Activated T-helper 1 cell treated with anti-CD3 and anti-CD28 coated beads, Interleukin-12 subunit alpha, Interleukin-12 subunit beta, Interleukin-2, Interleukin-4 antibody, amounts not matched to agents 30 ng/mL and 10 ng/mL and 1 ng/mL, durations not matched to agents 14 hours and 24 hours and 36 hours (primary cell): Measurements from ENCODE around the gene IFNLR1. TPM values are rescaled to one million over a fixed set of nuclear protein-coding genes. Genes with fewer than 3 reads are reported as not detected.

ENCODE experiments used
- DNase-seq: peaks from one replicate; pipeline ENCODE4 v3.0.0; 2021; ENCODE audit warnings: low spot score
- H3K27ac Mint-ChIP-seq: one replicate; pipeline ENCODE4 v1.8.0; 2021; ENCODE audit warnings: mild to moderate bottlenecking, mixed read lengths
- H3K27me3 Mint-ChIP-seq: one replicate; pipeline ENCODE4 v1.8.0; 2022; ENCODE audit warnings: mild to moderate bottlenecking, moderate library complexity, mixed read lengths; ENCODE audit not compliant: insufficient read depth
- H3K36me3 Mint-ChIP-seq: one replicate; pipeline ENCODE4 v1.8.0; 2021; ENCODE audit warnings: low read depth, mixed read lengths
- H3K4me1 Mint-ChIP-seq: one replicate; pipeline ENCODE4 v1.8.0; 2021; ENCODE audit warnings: low read depth, mixed read lengths
- H3K4me3 Mint-ChIP-seq: one replicate; pipeline ENCODE4 v1.8.0; 2021; ENCODE audit warnings: mild to moderate bottlenecking, moderate library complexity, mixed read lengths
- H3K9me3 Mint-ChIP-seq: one replicate; pipeline ENCODE4 v1.8.0; 2021; ENCODE audit warnings: mixed read lengths
- intact Hi-C: fragments of 100-400 bp; cut with micrococcal nuclease; formaldehyde crosslinking; loops from one replicate; pipeline ENCODE4 v1.15.1; 2024
- total RNA-seq: library from RNA; stranded (reverse); gene quantifications from 2 replicates; pipeline ENCODE4 v1.2.3, GENCODE V29; 2022

Gene IFNLR1
- total RNA-seq, 1 donor from 2014 or later: 3.1 TPM

DNA sequence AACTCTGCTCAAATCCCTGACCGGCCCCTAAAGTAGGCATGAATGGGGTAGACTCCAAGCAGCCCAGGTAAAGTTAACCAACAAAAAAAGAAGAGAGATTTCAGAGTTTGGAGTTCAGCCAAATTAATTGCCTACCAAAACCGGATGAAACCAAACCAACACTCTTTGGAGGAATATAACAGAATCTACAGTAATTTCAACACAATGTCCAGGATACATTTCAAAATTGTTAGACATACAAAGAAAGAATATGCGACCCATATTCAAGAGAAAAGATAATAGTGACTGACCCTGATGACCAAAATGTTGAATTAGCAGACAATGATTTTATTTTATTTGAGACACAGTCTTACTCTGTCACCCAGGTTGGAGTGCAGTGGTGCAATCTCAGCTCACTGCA, 56.7 kb downstream of the IFNLR1 start:
- no peak for DNase-seq
- Mint-ChIP-seq H3K4me1 (no peaks in the 10 kb centered on the region), H3K4me3 (no peak overlapping the region), H3K36me3 (no peaks in the 10 kb centered on the region), H3K27me3 (peaks cover 13% of the 10 kb centered on the region), H3K27ac (no peak overlapping the region), H3K9me3 (peaks cover 16% of the 10 kb centered on the region)
- intact Hi-C loops: no loop called here

DNA sequence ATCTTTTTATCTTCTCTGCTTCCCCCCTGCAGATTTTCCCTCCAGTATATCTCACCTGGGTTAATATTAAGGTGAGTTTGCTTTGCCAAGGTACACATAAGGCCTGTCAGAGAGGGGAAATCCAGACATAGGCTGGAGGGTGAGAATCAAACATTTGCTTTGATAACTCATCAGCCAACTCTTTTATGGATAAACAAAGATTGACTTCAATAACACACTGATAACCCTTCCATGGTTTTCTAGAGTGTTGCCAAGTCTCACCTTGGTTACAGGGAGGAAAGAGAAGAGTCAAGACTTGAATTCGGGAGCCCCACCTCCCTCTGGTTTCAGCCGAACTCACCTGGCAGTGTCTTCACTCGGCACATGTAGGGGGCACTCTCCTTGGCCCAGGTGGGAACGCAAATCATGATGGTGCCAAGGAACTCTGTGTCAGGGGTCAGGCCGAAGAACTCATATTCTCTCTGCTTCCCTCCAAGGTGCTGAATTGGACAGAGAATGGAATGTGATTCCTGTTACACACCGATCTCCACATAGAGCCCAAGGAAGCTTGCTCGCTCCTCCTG, 59.2 kb downstream of the IFNLR1 start:
- H3K27ac Mint-ChIP-seq: no peak overlapping the region
- no peak for DNase-seq
- peaks cover 11% of the 10 kb centered on the region for H3K27me3 Mint-ChIP-seq
- no peaks in the 10 kb centered on the region for H3K4me1 Mint-ChIP-seq
- H3K36me3 Mint-ChIP-seq: no peaks in the 10 kb centered on the region
- H3K4me3 Mint-ChIP-seq: no peak overlapping the region
- intact Hi-C loops: no loop called here
- H3K9me3 Mint-ChIP-seq: peaks cover 9% of the 10 kb centered on the region

DNA sequence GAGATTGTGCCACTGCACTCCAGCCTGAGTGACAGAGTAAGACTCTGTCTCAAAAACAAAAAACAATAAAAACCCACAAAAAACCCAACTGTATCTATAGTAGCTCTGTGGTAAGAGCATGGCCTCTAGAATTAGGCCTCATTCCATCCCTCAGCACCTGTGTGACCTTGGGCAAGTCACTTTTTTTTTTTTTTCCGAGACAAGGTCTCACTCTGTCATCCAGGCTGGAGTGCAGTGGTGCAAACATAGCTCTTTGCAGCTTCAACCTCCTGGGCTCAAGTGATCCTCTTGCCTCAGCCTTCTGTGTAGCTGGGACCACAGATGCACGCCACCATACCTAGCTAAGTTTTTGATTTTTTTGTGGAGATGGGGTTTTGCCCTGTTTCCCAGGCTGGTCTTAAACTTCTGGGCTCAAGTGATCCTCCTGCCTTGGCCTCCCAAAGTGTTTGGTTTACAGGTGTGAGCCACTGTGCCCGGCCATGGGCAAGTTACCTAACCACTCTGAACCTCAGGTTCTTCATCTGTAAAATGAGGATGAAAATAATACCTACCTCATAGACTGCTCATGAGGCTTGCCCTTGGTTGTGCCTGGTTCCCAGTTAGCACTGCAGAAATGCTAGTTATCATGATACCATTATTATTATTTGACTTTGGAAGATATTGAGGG, 59.8 kb downstream of the IFNLR1 start:
- H3K36me3 Mint-ChIP-seq: no peaks in the 10 kb centered on the region
- H3K27ac Mint-ChIP-seq: no peak overlapping the region
- H3K4me1 Mint-ChIP-seq: no peaks in the 10 kb centered on the region
- H3K4me3 Mint-ChIP-seq: no peak overlapping the region
- peaks cover 9% of the 10 kb centered on the region for H3K9me3 Mint-ChIP-seq
- no peak for DNase-seq
- intact Hi-C loops: no loop called here
- peaks cover 8% of the 10 kb centered on the region for H3K27me3 Mint-ChIP-seq

DNA sequence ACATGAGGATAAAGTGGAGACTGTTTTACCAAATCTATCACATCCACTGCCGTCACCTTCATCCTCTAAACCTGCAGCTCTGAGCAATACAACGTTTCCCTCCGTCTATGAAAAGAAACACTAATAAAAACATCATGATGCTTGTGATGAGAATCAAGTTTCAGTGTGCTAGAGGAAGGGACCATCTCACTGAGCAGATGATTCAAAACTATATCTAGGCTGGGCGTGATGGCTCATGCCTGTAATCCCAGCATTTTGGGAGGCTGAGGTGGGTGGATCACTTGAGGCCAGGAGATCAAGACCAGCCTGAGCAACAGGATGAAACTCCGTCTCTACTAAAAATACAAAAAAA, 60.4 kb downstream of the IFNLR1 start:
- Mint-ChIP-seq H3K27ac (no peak overlapping the region), H3K27me3 (peaks cover 8% of the 10 kb centered on the region)
- intact Hi-C loops: no loop called here

DNA sequence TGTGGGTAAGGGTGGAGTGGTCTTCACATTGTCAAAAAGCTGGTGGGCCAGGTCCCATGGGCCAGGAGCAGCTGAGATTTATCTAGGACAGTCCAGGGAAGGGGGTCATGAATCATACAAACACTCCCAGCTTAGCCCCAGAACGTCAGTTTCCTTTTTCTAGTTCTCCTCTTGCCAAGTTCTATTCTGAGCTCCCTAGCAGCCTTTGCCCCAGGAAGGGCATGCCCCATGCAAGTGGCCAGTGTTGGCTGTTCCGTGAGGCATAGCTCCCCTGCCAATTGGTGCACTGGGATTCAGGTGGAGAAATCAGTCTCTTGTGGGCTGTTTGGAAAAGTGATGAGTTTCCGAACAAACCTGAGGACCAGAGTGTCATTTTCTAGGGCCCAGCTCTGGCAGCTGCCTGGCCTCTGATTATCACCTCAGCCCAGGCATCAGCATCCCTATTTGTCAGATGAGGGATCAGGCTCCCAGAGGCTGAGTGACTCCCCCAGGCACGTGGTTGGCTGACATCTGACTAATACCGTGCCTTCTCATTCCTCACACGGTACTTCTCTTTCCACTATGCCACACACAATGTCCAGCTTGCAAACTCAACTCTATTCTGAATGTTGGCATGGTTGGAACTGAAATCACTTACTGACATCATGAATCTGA, 60.9 kb downstream of the IFNLR1 start:
- Mint-ChIP-seq H3K4me1 (no peaks in the 10 kb centered on the region), H3K36me3 (no peaks in the 10 kb centered on the region), H3K4me3 (no peak overlapping the region), H3K27ac (no peak overlapping the region), H3K27me3 (peaks cover 8% of the 10 kb centered on the region), H3K9me3 (peaks cover 6% of the 10 kb centered on the region)
- intact Hi-C loops: no loop called here
- DNase-seq: no peak

More for the DNA sequence above, 60.4 kb downstream of the IFNLR1 start:
- peaks cover 8% of the 10 kb centered on the region for H3K9me3 Mint-ChIP-seq
- H3K4me3 Mint-ChIP-seq: no peak overlapping the region
- DNase-seq: no peak
- H3K4me1 Mint-ChIP-seq: no peaks in the 10 kb centered on the region
- no peaks in the 10 kb centered on the region for H3K36me3 Mint-ChIP-seq

DNA sequence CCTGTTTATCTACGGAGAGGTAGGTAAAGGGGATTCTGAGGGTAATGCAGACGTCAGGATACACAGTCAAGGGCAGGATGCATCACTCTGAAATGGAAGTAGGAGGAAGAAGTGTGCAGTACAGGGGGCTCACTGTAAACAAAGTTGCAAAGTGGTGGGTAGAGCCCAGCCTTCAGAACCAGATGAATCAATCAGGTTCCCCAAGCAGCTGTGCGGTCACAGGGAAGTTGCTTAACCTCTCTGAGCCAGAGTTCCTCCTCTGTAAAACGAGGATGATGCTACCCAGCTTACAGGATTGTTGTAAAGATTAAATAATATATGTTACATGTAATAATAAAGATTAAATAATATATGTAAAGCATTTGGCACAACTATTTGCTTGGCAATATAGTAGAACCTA, 61.6 kb downstream of the IFNLR1 start:
- Mint-ChIP-seq H3K27ac (no peak overlapping the region), H3K4me3 (no peak overlapping the region), H3K9me3 (peaks cover 6% of the 10 kb centered on the region), H3K27me3 (peaks cover 8% of the 10 kb centered on the region), H3K4me1 (no peaks in the 10 kb centered on the region), H3K36me3 (no peaks in the 10 kb centered on the region)
- DNase-seq: no peak
- intact Hi-C loops: no loop called here

DNA sequence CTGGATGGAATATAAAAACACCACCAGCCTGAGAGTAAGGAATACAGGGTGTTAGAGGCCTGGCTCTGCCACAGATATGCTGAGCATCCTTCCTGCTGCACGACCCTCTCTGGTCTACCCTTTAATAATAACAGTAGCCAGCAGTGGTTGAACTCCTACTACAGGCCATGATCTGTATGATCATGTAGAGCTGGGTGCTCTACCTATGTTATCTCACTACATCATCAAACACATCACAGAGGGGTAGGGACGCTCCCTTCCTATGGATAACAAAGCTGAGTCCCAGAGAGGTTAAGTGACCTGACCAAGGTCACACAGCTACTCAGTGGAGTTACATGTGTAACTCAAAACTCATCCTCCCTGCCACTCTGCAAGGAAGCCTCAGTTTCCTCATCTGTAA, 62.1 kb downstream of the IFNLR1 start:
- DNase-seq: no peak
- Mint-ChIP-seq H3K27me3 (peaks cover 8% of the 10 kb centered on the region), H3K4me3 (no peak overlapping the region), H3K27ac (no peak overlapping the region), H3K36me3 (no peaks in the 10 kb centered on the region), H3K9me3 (peaks cover 3% of the 10 kb centered on the region), H3K4me1 (no peaks in the 10 kb centered on the region)
- intact Hi-C loops: no loop called here

DNA sequence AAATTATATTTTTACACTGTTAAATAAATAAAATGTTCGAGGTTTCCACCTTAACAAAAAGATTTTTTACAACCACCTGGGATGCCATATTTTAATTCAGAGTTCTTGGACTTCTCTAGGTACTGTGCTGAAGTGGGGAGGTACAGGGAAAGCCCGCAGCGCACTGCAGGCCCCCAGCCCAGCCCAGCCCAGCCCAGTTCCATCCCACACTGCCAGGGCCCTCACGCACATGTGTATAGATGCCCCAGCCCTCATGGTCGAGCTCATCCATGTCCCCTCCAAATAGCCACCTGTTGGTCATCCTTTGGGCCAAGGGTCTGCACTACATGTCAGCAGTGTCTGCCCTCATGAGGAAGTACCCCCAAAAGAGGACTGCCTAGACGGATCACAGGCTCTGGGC, 63.5 kb downstream of the IFNLR1 start:
- no peak for DNase-seq
- Mint-ChIP-seq H3K27ac (no peak overlapping the region), H3K4me1 (no peaks in the 10 kb centered on the region), H3K36me3 (no peaks in the 10 kb centered on the region), H3K27me3 (peaks cover 5% of the 10 kb centered on the region), H3K9me3 (no peaks in the 10 kb centered on the region), H3K4me3 (no peak overlapping the region)
- intact Hi-C loops: no loop called here

DNA sequence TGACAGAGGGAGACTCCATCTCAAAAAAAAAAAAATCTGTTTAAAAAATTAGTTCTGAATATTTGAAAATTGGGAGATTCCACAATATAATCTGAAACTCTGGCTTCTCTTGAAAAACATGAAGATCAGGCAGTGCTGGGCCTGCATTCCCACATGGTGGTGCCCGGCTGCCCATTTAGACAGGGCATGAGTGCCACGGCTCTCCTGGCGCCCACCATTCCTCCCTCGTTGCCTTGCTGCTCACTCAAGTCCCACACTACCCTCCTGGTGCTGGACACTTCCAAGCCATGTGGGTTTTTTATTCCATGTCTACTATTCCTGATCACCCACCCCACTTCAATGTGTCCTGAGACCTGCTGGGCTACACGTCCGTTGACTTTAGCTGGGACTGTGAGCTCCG, 64.3 kb downstream of the IFNLR1 start:
- Mint-ChIP-seq H3K36me3 (no peaks in the 10 kb centered on the region), H3K27me3 (peaks cover 4% of the 10 kb centered on the region), H3K4me1 (no peaks in the 10 kb centered on the region), H3K27ac (no peak overlapping the region), H3K9me3 (no peaks in the 10 kb centered on the region), H3K4me3 (no peak overlapping the region)
- intact Hi-C loops: no loop called here
- no peak for DNase-seq

DNA sequence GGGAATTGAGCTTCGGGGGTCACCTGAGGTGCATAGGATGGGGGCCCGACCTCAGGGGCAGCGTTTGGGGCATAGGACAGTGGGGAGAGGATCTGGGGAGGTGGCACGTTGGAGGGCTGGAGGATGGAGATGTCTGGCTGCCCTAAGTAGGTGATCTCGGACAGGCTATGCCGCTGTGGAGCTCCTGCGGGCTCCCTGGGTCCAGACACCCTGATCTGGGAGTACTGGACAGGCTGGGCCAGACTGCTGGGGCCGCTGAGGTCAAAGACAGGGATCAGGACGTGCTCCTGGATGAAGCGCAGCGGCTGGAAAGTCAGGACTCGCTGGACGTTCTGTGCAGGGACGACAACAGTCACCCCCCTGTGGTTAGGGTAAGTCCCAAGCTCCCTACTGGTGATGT, 65.7 kb downstream of the IFNLR1 start:
- intact Hi-C loops: no loop called here
- Mint-ChIP-seq H3K27me3 (peaks cover 12% of the 10 kb centered on the region), H3K4me3 (no peak overlapping the region), H3K36me3 (no peaks in the 10 kb centered on the region), H3K4me1 (no peaks in the 10 kb centered on the region), H3K27ac (no peak overlapping the region), H3K9me3 (no peaks in the 10 kb centered on the region)
- no peak for DNase-seq

DNA sequence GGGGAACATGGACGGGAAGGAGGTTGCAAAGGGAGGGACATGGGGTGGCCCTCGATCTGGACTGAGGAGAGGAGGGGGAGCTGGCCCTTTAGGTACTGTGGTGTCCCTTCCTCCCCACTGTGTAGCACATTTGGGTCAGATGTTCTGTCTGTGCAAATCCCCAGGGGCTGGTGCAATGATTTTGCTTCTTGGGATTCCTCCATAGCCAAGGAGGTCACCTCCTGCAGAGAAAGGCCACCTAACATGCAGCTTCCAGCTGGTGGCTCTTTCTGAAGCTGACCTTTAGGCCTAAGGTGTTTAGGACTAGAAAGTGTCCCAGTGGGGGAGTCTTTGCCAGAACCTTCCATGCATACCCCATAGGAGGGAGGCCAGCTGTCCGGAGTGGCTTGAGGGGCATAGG, 66.1 kb downstream of the IFNLR1 start:
- Mint-ChIP-seq H3K4me1 (no peaks in the 10 kb centered on the region), H3K27ac (no peak overlapping the region), H3K36me3 (no peaks in the 10 kb centered on the region), H3K9me3 (no peaks in the 10 kb centered on the region), H3K27me3 (peaks cover 16% of the 10 kb centered on the region), H3K4me3 (no peak overlapping the region)
- intact Hi-C loops: no loop called here
- DNase-seq: no peak

DNA sequence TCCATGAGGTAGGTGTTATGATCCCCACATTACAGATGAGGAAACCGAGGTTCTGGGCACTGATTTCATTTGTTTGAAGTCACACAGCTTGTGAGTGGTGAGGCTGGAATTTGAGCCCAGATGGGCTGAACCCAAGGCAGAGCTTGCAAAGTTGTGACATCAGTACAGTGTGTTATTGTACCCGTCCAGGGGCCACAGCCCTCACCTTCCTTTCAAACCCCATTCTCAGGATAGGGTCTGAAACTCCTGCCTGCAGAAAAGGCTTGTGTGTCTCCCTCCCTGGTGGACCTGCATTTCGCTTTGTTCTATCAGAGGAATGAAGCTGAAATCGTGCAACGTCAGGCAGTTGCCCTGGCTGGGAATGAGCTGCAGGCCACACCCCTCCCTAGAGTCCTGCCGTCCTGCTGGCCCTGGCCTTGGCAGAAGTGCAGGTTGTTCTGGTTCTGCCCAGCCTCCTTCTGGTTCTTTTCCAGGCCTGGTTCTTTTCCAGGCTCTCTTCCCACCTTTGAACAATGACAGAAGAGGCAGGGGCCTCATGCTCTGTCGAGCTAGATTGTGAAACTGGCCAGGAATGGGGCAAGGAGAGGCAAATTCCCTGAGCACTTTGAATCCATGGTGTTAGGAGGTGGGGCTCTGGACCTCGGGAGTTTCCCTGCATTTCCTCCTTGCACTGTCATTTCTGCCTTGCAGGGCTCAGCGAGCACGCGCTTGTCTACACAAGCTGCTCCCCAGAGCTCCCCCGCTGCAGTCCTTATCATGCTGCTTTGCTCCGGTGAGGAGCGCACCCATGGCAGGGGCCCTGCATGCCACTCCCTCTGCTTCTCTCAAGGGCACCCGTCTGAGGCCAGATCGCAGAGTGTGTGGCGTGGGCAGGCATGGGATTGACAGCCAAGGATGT, 67.0 kb downstream of the IFNLR1 start:
- H3K9me3 Mint-ChIP-seq: no peaks in the 10 kb centered on the region
- no peak overlapping the region for H3K27ac Mint-ChIP-seq
- H3K27me3 Mint-ChIP-seq: peaks cover 18% of the 10 kb centered on the region
- intact Hi-C loops: no loop called here
- no peaks in the 10 kb centered on the region for H3K36me3 Mint-ChIP-seq
- DNase-seq: no peak
- H3K4me1 Mint-ChIP-seq: no peaks in the 10 kb centered on the region
- H3K4me3 Mint-ChIP-seq: no peak overlapping the region

DNA sequence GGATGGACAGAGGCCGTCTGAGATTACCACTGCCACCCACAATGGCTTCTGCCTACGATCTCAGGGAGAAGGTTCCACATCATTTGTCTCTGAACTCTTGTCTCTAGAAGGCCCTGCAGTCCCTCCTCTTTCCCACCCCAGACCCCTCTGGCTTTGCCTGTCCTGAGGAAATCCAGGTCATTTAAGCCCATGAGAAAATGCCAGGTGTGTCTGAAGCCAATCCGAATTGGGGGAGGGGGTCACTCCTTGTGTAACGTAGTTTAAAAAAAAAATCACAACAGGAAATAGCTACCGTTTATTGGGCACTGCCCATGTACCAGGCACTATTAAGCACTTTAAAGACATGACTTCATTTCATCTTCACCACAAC, 67.6 kb downstream of the IFNLR1 start:
- no peaks in the 10 kb centered on the region for H3K9me3 Mint-ChIP-seq
- H3K27ac Mint-ChIP-seq: no peak overlapping the region
- no peak for DNase-seq
- peaks cover 18% of the 10 kb centered on the region for H3K27me3 Mint-ChIP-seq
- H3K4me1 Mint-ChIP-seq: no peaks in the 10 kb centered on the region
- no peak overlapping the region for H3K4me3 Mint-ChIP-seq
- no peaks in the 10 kb centered on the region for H3K36me3 Mint-ChIP-seq
- intact Hi-C loops: no loop called here
